Hepatic stellate cell (primary cell): ENCODE data around the gene ART5.
"Not testable (repeated sequence)": the region's sequence is repeated elsewhere in the genome, so short reads cannot be mapped to it uniquely, and the experiment has no call there.

ENCODE experiments used
- DNase-seq: peaks from one replicate; pipeline ENCODE4 v3.0.0; 2011; ENCODE audit warnings: low spot score

Gene ART5

DNA sequence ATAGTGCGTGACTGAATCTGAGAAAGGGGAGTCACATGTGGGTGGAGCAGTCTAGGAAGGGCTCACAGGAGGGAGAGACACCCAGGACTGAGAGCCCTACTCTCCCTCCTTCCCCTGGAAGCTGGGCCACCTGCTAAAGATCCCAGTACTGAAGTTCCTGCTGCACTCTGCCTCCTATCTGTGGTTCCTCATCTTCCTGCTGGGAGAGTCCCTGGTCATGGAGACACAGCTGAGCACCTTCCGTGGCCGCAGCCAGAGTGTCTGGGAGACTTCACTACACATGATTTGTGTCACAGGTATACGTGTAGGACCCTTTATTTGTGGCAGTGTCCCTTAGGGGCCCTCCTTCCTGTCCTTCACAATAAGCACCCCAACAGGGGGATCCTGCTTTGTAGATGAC, 19.3 kb downstream of the ART5 start:
- DNase-seq = no peak

DNA sequence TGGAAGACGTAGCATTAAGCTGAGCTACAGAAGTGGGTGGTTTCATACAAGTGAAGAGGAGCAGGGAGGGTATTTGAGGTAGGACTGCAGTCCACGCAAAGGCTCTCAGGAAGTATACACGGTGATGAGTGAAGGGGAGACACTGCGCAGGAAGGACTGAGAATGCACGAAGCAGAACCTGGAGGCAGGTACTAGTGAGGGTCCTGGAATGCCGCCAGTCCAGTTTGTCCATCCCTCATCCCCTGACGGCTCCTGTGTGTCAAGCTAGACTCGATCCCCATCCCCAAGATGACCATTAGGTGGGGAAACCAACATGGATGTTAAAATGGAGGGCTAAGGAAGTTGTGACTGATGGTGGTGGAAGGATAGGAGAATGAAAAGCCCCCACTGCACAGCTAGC, 23.8 kb downstream of the ART5 start:
- no peak for DNase-seq

DNA sequence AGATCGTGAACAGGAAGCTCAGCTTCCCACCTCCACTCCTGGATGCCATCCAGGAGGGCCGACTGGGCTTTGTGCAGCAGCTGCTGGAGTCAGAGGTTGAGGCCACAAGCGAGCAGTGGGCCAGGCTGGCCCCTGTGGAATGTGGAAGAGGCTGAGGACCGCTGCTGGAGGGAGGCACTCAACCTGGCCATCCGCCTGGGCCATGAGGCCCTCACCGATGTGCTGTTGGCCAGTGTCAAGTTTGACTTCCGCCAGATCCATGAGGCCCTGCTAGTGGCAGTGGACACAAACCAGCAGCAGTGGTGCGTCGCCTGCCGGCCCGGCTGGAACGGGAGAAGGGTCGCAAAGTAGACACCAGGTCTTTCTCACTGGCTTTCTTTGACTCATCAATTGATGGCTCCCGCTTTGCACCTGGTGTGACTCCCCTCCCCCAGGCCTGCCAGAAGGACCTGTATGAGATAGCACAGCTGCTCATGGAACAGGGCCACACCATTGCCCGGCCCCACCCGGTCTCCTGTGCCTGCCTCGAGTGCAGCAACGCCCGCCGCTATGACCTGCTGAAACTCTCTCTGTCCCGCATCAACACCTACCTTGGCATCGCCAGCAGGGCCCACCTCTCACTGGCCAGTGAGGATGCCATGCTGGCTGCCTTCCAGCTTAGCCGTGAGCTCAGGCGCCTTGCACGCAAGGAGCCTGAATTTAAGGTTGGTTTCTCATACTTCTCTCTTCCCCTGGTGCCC, 24.9 kb downstream of the ART5 start:
- no peak for DNase-seq

DNA sequence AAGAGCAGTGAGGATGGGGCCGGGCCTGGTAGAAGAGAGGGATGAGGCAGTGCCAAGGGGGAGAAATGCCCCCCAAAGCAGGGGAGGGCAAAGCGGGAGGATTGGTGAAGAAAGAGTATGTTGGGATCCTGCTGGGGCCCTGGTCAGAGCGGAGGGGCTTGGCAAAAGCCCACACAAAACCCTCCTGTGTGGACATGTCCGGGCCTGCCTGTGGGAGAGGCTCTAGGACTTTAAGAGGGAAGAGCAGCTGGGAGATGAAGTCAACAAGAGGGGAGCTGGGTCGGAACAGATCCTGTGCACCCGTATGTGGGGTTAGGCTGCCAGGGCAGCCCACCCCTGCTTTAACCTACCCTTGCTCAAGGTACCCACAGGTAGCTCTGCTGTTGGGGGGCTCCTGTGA, 25.8 kb downstream of the ART5 start:
- no peak for DNase-seq

DNA sequence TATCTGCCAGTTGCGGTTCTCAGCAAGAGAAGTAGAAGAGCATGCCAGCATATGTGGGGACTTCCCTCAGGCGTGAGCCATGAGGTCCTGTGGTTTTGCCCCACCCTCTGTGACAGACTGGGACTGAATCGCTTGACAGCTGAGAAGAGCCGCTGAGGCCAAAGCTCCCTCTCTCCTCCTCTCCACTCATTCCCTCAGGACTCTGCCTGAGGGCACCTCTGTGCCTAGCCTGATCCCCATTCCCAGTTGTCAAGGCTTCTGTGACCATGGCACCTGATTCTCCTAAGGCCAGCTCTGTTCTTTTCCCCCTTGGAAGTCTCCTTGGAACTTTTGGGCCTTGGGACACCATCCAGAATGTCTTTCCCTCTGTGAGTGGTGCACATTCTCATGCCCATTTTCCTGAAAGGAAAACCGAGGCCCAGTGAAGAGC, 27.0 kb downstream of the ART5 start:
- DNase-seq = no peak

DNA sequence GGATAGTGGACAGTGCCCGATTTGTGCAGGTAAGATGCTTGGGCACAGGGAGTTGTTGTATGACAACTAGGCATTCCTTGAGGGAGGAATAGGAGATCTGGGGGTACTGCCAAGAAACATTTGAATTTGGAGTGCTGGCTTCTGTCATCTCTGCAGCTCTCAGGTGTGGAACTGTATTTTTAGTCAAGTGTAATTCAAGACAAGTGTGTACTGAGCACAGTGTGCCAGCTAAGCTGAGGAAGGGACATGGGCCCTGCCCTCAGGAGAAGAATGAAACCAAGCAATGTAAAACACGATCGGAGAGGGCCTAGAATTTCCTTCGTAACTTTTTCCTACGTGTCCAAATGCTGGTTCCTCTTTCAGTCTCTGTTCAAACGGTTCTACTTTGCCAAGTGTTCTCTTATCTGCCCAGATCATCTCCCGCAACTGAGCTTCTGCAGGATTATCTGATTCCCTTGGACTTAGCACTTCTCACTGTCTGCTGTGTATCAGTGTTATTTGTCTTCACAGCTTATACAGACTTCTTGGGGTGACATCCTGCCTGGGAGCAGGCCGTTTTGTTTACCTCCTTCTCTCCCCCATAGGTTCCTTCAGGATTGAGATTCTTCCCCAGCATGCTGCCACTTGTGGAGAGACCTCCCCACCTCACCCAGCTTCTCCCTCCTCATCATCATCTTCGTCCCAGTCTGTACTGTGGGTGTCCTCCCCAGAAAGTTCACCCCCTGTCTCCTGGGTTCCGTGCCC, 27.6 kb downstream of the ART5 start:
- no peak for DNase-seq

DNA sequence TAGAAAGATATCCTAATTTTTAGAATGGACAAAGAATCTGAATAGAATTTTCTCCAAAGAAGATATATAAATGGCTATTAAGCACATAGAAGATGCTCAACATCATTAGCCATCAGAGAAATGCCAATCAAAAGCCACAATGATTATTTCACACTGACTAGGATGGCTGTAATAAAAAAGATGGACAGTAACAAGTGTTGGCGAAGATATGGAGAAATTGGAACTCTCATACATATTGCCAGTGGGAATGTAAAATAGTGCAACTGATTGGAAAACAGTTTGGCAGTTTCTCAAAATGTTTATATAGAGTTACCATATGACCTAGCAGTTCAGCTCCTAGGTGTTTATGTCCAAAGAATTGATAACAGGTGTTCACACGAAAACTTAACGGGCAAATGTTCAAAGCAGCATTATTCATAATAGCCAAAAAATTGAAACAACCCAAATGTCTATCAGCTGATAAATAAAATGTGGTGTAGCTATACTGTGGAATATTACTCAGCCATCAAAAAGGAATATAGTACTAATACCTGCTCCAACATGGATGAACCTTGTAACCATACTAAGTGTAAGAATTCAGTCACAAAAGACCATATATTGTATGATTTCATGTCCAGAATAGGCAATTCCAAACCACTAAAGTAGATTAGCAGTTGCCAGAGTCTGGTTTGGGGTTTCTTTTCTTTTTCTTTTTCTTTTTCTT, 29.7 kb downstream of the ART5 start:
- DNase-seq = no peak

DNA sequence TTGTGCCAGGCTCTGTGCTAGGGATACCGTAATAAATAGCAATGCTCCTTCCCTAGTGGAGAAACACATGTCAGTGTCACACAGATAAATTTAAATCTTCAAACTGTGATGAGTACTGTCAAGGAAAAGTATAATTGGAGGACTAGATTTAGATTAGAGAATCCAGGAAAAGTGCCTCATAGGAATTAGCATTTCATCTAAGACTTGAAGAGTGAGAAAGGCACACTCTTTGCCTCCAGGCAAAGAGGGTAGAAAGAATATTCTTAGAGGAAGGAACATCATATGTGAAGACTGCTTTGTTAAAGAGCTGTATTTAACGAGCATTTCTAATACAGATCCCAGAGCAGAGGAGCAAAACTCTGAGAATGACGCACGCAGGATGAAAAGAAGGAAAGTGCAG, 30.9 kb downstream of the ART5 start:
- no peak for DNase-seq

DNA sequence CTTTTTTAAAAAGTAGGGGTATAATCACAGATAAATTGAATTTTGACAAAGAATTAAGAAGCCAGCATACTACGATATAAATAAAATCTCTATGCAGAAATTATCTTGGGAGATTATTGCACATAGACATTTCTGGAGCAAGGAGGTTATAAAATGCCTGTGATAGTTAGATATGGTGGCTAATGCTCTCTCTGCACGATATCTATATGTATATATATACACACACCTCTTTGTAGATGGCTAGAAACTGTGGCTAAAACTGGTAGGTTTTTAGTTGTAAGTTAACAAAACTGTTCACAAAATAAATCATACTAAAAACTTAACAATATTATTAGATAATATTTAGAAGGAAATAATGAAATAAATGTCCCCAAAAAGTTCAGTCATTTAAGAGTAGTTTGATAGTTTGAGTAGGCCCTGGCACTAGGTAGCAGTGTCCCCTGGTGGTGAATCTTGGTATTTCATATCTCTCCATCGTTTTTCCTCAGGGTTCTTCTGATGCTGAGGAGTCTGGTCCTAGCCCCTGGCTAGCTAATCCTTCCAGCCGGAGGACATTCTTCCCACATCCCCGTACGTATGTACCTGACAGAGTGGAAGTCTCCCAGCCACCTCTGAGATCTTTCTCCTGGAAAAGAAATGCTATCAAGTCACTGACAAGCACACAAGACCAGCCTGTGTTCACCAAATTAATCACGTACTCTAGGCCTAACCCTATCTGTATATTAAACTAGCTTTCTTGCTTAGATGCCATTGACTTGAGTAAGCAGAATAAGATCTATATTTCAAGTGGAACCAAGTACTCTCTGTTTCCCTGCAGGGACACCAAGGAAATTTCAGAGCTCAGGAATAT, 32.2 kb downstream of the ART5 start:
- DNase-seq = peak; percentile 53

DNA sequence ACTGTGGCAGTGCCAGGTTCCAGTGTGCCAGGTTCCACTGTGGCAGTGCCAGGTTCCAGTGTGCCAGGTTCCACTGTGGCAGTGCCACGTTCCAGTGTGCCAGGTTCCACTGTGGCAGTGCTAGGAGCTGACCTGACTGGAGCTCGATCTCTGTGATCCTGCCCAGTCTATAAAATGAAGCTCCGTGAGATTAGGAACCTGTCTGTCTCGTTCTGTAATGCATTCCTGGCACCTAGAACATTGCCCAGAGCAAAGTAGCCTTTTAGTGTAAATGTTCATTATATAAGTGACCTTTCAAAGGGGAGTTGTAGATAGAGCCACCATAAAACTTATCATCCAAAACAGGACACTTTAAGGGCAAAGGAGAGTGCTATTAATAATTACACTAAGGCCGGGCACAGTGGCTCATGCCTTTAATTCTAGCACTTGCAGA, 36.0 kb downstream of the ART5 start:
- no peak for DNase-seq

DNA sequence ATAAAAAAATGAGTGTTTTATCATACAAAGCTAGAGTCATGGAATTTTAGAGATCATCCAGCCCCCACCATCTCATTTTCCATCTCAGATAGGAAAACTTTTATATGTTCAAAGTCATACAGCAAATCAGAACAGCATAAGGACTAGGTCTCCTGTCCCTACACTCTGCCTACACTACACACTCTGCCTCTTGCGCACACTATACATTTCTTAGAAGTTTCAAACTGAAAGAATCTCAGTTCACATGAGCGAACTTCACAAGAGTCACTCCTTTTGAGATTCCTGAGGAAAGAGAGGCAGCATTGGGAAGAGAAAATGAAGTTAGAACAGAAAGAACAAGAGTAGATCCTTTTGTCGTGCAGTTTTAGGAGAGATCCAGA, 36.5 kb downstream of the ART5 start:
- DNase-seq = no peak

DNA sequence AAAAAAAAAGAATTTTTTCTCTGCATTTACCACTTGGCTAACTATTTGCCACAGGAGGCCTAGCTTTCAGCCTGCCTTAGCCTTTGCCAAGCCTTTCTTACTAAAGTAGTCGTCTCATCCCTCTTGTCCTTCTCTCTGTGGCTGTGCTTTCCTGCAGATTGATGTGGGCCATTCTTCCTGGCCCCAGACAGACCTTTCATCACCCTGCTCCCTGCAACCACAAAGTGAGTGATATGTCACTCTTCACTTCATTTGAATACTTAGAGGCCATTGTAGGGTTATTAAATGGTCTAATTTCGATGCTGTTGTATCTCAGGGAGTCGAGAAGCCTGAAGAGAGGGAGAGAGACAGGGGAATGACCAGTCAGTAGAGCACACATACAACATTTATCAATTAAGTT, 37.6 kb downstream of the ART5 start:
- no peak for DNase-seq

DNA sequence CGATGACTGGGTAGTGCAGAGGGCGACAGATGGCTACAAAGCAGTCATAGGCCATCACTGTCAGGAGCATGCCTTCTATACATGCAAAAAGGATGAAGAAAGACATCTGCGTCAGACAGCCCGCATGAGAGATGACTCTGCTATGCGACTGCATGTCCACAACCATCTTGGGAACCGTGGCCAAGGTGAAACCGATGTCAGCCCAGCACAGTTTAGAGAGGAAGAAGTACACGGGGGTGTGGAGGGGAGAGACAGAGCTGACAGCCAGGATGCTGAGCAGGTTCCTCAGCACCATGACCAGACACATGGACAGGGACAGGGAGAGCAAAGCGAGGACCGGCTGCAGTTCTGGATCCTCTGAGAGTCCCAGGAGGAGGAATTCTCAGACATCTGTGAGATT, 41.6 kb downstream of the ART5 start:
- not testable (repeated sequence) for DNase-seq

DNA sequence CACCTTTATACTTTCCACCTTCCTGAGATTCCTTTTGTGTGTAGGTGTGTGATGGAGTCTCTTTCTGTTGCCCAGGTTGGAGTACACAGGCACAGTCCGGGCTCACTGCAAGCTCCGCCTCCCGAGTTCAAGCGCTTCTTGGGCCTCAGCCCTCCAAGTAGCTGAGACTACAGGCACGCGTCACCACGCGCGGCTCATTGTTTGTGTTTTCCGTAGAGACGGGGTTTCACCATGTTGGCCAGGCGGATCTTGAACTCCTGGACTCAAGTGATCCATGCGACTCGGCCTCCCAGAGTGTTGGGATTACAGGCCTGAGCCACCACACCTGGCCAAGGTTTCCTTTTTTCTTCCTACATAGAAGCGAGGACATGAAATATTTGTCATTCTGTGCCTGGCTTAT, 44.0 kb downstream of the ART5 start:
- DNase-seq = not testable (repeated sequence)

DNA sequence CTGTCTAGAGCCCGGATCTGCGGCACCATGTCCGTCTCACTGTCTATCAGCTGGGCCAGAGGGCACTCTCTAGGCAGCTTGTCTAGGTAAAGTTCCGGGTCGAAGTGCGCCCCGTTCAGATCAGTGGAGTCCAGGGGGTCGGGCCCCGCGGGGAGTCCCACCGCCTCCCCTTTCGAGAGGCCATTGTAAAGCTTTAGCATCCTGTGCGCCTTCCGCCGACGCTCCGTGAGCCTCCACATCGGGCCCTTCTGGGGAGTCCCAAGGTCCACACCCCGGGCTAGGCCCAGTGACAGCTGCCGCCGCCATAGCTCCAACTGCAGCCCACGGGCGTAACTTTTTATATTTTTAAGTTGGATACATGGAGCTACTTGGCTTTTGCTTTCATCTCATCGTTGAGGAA, 50.5 kb downstream of the ART5 start:
- DNase-seq = not testable (repeated sequence)

DNA sequence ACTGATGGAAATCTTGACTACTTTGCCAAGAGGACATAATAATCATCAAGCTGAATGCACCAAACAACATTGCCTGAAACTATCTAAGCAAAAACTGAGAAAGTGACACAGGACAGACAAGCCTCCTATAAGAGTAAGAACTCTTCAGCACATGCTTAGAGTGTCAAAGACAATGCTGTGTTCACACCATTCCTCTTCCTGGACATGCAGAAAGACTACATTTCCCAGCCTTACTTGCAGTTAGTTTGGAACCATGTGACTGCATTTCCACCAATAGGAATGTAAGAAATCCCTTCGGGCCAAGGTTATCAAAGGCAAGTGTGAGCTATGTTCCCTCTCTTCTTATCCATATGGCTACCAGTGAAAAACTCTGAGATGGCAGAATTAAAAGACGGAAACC, 51.6 kb downstream of the ART5 start:
- not testable (repeated sequence) for DNase-seq

DNA sequence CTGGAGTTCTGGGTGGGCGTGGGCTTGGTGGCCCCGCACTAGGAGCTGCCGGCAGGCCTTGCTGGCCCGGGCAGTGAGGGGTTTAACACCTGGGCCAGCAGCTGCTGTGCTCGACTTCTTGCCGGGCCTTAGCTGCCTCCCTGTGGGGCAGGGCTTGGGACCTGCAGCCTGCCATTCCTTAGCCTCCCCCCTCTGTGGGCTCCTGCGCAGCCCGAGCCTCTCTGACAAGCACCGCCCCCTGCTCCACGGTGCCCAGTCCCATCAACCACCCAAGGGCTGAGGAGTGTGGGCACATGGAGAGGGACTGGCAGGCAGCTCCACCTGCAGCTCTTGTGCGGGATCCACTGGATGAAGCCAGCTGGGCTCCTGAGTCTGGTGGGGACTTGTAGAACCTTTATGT, 53.0 kb downstream of the ART5 start:
- DNase-seq = not testable (repeated sequence)
